Activated CD8-positive, alpha-beta T cell treated with anti-CD3 and anti-CD28 coated beads, Interleukin-2, amount 10 ng/mL, durations not matched to agents 7 days and 5 days (primary cell): ENCODE measurements around the gene ZDHHC24. TPM values are rescaled to one million over a fixed set of nuclear protein-coding genes. Genes with fewer than 3 reads are reported as not detected.

Source experiments
- total RNA-seq, 2 experiments: library from RNA; stranded (reverse); gene quantifications; one replicate each; pipeline ENCODE4 v1.2.3, GENCODE V29; 2021

The ZDHHC24 gene
- total RNA-seq, 2 experiments from 2014 or later, result 15.5 to 15.9 TPM

Other genes with a start within 250 kb of the ZDHHC24 start
- 10 to 100 TPM; 79.5 to 80.8 TPM for gene CD248, start 229.0 kb downstream of the ZDHHC24 start, total RNA-seq
- 1 to 10 TPM; 1.3 TPM for gene RIN1, start 209.6 kb downstream of the ZDHHC24 start, total RNA-seq
- gene BRMS1, start 200.9 kb downstream of the ZDHHC24 start, total RNA-seq, result 10 to 100 TPM; 53.2 to 57.1 TPM
- gene B4GAT1, start 198.4 kb downstream of the ZDHHC24 start, total RNA-seq, result 1 to 10 TPM; 7.6 TPM
- 10 to 100 TPM; 10.0 to 11.1 TPM for gene SLC29A2, start 174.3 kb downstream of the ZDHHC24 start, total RNA-seq
- under 1 TPM; 0.18 to 0.34 TPM for gene NPAS4, start 125.0 kb downstream of the ZDHHC24 start, total RNA-seq
- 100 to 1,000 TPM in 1 of 2 experiments, 10 to 100 TPM in 1; 93.7 to 100 TPM for gene MRPL11, start 107.2 kb downstream of the ZDHHC24 start, total RNA-seq
- gene PELI3, start 79.1 kb downstream of the ZDHHC24 start, total RNA-seq, result 1 to 10 TPM; 5.1 to 5.8 TPM
- 10 to 100 TPM; 73.3 to 79.1 TPM for gene DPP3, start 65.6 kb downstream of the ZDHHC24 start, total RNA-seq
- 10 to 100 TPM; 10.6 to 14.0 TPM for gene BBS1, start 35.4 kb downstream of the ZDHHC24 start, total RNA-seq
- not detected for gene ACTN3, start 855 bp upstream of the ZDHHC24 start, total RNA-seq
- gene CTSF, start 22.6 kb upstream of the ZDHHC24 start, total RNA-seq, result under 1 TPM; 0.70 to 0.90 TPM
- gene CCDC87, start 47.0 kb upstream of the ZDHHC24 start, total RNA-seq, result under 1 TPM; 0.55 to 0.70 TPM
- 10 to 100 TPM; 29.3 to 32.5 TPM for gene CCS, start 47.1 kb upstream of the ZDHHC24 start, total RNA-seq
- 100 to 1,000 TPM; 168 to 182 TPM for gene RBM14, start 70.6 kb upstream of the ZDHHC24 start, total RNA-seq
- 100 to 1,000 TPM; 118 to 121 TPM for gene RBM4, start 92.7 kb upstream of the ZDHHC24 start, total RNA-seq
- gene RBM4B, start 131.8 kb upstream of the ZDHHC24 start, total RNA-seq, result 10 to 100 TPM; 18.7 to 21.5 TPM
- gene SPTBN2, start 183.2 kb upstream of the ZDHHC24 start, total RNA-seq, result under 1 TPM in 1 of 2 experiments, not detected in 1; 0.31 TPM